SH-SY5Y (cell line): ENCODE data around the gene CYB561.

Source experiments
- GATA2 ChIP-seq: IDR thresholded peaks from 2 replicates; pipeline ENCODE4 v1.6.1; 2011; ENCODE audit warnings: mild to moderate bottlenecking, low read depth, low read length
- GATA3 ChIP-seq: IDR thresholded peaks from 2 replicates; pipeline ENCODE4 v1.6.1; 2011; ENCODE audit warnings: low read depth, mild to moderate bottlenecking, low read length, moderate library complexity

DNA sequence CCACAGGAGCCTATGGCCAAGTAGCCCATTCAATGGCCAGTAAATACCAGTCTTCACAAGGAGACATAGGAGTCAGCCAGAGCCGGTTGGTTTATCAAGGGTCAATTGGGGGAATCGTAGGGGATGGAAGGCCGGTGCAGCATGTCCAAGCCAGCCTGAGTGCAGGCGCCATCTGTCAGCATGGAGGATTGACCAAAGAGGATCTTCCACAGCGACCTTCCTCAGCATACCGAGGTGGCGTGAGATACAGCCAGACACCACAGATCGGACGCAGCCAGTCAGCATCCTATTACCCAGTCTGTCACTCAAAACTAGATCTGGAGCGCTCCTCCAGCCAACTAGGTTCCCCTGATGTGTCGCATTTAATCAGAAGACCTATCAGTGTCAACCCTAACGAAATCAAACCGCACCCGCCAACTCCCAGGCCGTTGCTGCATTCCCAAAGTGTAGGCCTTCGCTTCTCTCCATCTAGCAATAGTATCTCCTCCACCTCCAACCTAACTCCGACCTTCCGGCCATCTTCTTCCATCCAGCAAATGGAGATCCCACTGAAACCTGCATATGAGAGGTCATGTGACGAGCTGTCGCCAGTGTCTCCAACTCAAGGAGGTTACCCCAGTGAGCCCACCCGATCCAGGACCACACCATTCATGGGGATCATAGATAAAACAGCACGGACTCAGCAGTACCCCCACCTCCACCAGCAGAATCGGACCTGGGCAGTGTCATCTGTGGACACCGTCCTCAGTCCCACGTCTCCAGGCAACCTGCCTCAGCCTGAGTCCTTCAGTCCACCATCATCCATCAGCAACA lies 25.0 kb downstream of the CYB561 start:
- TF ChIP-seq GATA3 (no peak), GATA2 (no peak)
